NOMO-1 (cell line): ENCODE results near the gene CCSER1.
A peak's percentile ranks its signal among the peaks of the same experiment; 100 is the strongest.

Experiments
- DNase-seq, 2 experiments: peaks; one replicate each; lab custom pipeline; 2025; ENCODE audit not compliant: unreplicated experiment in 2 of 2; lab: John Stamatoyannopoulos, UW

The CCSER1 gene

GRCh38 chr4:90127223-90127705 lies at the start of gene CCSER1:
CCSER1 (plus strand) TSS chr4:90127394.
- peak; percentile 1 to 2 for DNase-seq

GRCh38 chr4:90078440-90078839 lies 48.8 kb upstream of the CCSER1 start:
- DNase-seq, result no peak

GRCh38 chr4:90080116-90080515 lies 47.1 kb upstream of the CCSER1 start:
- no peak for DNase-seq

GRCh38 chr4:90081432-90082144 lies 45.6 kb upstream of the CCSER1 start:
- DNase-seq, result no peak

- no peak for DNase-seq
These were observed 44.7 kb upstream of the CCSER1 start for GRCh38 chr4:90082449-90082848.

- no peak for DNase-seq
These were observed 42.8 kb upstream of the CCSER1 start for GRCh38 chr4:90084277-90084966.

- no peak for DNase-seq
These were observed 42.3 kb upstream of the CCSER1 start for GRCh38 chr4:90084967-90085295.

- no peak for DNase-seq
These were observed 33.7 kb upstream of the CCSER1 start for GRCh38 chr4:90093526-90093925.

GRCh38 chr4:90095000-90095399 lies 32.2 kb upstream of the CCSER1 start:
- DNase-seq, result no peak

- DNase-seq, result peak; percentile 1 to 44
These were observed 27.4 kb upstream of the CCSER1 start for GRCh38 chr4:90099812-90100211.

- DNase-seq, result no peak
These were observed 23.2 kb upstream of the CCSER1 start for GRCh38 chr4:90103991-90104390.

GRCh38 chr4:90105274-90105673 lies 21.9 kb upstream of the CCSER1 start:
- no peak for DNase-seq

- no peak for DNase-seq
These were observed 14.5 kb upstream of the CCSER1 start for GRCh38 chr4:90112715-90113114.

GRCh38 chr4:90113881-90114457 lies 13.2 kb upstream of the CCSER1 start:
- DNase-seq, result no peak

- no peak for DNase-seq
These were observed 8.5 kb upstream of the CCSER1 start for GRCh38 chr4:90118527-90119195.

- DNase-seq, result no peak
These were observed 7.2 kb upstream of the CCSER1 start for GRCh38 chr4:90120037-90120436.

GRCh38 chr4:90120815-90121214 lies 6.4 kb upstream of the CCSER1 start:
- DNase-seq, result no peak

- no peak for DNase-seq
These were observed 5.4 kb upstream of the CCSER1 start for GRCh38 chr4:90121676-90122354.

- DNase-seq, result no peak
These were observed 4.8 kb upstream of the CCSER1 start for GRCh38 chr4:90122355-90122748.

- no peak for DNase-seq
These were observed 2.9 kb upstream of the CCSER1 start for GRCh38 chr4:90124276-90124675.

- no peak for DNase-seq
These were observed 389 bp upstream of the CCSER1 start for GRCh38 chr4:90126805-90127204.
